GM08714 (cell line): ENCODE data around the gene C1orf174.

Experiments used
- H3K4me3 ChIP-seq: fragments of 200-500 bp; sonication (Bioruptor generic); 2 replicates; pipeline ENCODE4 v1.5.1; 2014; ENCODE audit warnings: mild to moderate bottlenecking, low read length, inconsistent platforms
- ZNF274 ChIP-seq: IDR thresholded peaks from 2 replicates; pipeline ENCODE4 v1.6.1; 2012; ENCODE audit warnings: mild to moderate bottlenecking, low read depth, low read length

Gene C1orf174

DNA sequence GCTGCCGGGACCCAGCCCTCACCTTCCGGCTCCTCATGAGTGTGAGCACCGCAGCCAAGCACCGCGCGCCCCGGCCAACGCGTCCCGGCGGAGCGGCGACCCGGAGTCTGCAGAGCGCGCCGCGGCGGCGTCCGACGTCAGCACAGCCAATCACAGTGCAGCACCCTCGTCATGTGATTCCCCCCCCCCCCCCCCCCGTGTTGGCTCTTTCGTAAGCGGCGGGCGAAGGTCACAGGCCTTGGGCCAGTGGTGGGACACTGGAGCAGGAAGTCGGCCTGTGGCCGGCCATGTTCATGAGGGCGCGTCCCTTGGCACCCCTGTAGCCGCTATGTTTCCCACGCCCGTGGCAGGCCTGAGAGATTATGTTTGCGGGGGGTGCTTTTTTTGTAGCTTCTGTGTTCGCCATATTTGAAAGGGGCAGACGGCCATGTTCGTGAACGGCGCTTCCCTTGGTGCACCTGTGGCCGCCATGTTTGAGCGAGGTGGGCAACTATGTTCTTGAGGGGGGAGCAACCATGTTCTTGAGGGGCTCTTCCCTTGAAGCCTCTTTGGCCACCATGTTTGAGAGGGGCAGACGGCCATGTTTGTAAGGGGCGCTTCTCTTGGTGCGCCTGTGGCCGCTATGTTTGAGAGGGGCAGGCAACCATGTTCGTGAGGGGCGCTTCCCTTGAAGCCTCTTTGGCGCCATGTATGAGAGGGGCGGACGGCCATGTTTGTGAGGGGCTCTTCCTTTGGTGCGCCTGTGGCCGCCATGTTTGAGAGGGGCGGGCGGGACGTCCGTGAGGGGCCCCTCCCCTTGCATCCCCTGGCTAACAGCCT is at the start of gene C1orf174:
TSS of gene C1orf174 (minus strand) at position 123 of the 819 bp plus-strand sequence. CDS start at position 37, 86 bp downstream.
- TF ChIP-seq ZNF274, result no peak

DNA sequence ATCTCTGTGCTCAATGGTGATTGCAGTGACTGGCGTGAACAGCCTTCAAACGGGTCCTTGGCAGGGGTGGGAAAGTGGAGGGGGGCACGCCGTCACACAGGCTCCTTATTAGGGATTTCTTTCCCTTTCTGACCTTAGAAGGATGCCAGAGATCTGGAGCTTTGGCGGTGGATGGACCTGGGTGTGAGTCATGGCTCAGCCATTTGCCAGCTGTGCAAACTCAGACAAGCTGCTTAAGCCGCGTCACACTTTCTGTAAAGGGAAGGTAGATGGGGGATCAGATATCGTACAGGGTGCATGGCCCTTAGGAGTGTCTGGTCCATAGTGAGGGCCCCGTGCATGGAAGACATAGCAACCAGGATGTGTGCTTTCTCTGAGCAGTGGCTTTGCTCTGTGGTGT is 48.3 kb upstream of the C1orf174 start:
- TF ChIP-seq ZNF274, result no peak
- H3K4me3 ChIP-seq, result no peak overlapping the region

More for the DNA sequence above, at the start of gene C1orf174:
- peak within 1 kb of the TSS; percentile 85 for H3K4me3 ChIP-seq

DNA sequence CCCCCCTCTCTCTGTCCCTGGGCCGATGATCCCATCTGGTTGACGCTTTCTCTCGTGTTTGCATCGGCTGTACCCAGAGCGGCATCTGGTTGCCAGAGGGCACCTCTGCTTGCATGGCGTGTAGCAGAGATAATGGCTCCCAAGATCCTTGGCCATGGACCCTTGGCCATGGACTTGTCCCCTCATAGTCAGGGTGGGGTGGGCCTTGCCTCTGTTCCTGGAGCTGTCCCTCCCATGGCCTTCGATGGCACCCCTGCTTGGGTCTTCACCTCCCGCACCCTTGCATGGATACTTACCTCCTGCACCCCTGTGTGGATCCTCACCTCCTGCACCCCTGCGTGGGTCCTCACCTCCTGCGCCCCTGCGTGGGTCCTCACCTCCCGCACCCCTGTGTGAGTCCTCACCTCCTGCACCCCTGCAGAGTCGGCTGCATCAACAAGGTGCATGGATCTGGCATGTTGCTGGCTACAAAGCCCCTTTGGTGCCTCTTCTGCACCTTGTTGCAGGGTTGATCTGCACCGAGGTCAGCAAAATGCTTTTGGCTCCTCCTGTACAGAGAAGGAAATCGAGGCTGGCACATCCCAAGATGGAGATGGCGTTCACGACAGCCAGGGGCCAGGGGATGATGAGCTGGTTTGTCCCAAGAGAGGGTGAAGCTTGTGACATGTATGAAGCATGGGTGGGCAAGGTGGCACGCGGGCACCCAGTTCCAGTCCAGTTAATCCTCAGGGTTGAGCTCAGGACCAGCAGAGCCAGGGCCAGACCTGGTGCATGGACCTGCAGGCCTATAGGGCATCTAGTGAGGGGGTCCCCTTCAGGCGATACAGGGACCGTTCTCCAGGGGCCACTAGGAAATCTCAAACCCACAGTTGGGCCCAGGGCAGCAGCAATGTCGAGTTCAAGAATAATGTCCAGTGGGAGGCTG is 46.1 kb upstream of the C1orf174 start:
- H3K4me3 ChIP-seq, result no peak overlapping the region
- no peak for TF ChIP-seq ZNF274

DNA sequence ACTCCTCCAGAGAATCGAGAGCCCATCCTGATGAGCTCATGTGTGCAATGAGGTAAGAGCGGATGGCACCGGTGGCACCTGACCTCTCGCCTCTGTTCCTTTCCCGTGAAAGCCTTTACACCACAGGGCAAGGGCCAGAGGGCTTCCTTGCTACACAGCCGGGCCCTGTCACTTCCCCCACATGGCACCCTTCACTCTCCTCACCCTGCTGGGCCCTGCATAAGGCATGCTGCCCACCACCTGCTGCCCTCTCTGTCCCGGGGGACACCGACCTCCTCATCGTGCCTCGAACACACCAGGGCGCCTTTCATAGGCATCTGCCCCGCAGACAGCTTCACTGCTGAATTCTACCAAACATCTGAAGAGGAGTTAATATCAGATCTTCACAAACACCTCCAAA is 45.1 kb upstream of the C1orf174 start:
- TF ChIP-seq ZNF274, result no peak
- H3K4me3 ChIP-seq, result no peak overlapping the region

DNA sequence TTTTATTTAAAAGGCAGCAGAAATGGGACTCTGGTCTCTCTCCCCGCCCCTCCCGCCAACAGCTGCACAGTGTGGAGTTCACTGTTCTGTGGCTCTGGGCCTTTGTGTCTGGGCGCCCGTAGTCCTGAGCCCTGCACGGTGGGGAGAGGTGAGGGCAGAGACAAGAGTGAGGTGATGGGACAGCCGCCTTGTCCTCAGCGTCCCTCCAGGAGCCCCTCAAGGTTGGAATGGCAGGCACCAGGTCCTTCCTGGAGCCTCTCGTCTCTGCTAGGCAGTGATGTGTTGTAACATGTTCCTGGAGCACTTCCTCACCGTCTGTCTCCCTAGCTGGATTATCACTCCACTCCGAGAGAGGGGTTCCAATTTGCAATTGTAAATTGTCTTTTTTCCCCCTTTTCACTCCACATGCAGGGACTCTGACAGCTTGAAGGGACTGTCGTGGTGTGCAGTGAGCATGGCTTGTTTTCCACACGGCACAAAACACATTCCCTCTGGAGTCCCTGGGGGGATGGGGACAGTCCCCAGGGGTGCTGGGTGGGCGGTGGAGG is 44.6 kb upstream of the C1orf174 start:
- no peak overlapping the region for H3K4me3 ChIP-seq
- no peak for TF ChIP-seq ZNF274

DNA sequence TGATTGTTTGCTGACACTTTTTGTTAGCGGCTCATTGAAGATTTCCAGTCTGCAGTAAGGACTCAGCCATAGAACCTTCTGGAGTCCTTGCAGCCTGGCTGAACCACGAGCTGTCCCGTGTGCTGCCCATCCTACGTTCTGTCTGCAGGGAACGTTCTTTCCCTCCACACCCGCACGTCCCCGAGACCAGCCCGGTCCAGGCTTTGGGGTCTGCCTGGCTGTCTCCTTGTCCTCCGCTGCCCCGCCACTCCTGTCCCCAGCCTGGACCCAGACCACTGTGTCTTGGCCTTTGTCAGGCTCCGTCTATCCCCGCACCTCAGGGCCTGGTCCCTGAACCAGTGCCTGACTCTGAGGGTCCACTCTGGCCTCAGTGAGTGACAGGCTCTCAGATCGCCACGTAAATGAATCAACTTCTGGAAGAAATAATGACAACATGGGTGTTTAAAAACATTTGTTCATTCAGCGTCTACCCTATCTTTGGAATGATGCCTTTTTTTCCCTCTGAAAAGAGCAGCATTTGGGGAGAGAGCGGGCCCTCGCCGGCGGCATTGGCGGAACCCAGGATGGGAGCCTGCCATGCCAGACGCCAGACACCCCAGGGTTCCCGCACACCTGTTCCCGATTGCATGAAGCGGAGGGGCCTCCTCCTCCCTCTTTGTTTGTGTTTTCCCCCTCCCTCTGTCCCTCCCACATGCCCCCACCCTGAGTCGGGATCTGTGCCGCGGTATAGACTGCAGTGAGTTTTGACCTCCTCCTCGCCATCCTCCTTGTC is 43.9 kb upstream of the C1orf174 start:
- no peak overlapping the region for H3K4me3 ChIP-seq
- no peak for TF ChIP-seq ZNF274

DNA sequence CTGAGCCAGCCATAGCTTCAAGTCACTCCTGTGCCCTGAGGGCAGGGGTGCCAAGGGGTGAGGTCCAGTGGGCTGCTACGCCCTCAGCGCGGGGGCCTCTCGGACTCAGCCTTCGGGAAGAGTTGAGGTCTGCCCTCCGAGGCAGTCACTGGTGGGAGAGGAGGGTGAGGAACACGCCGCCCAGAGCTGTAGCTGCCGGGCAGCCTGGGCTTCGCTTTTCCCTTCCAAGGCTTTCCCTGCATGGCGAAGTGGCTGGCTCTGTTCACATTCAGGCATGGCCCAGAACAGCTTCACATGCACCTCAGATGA is 43.0 kb upstream of the C1orf174 start:
- TF ChIP-seq ZNF274, result no peak
- H3K4me3 ChIP-seq, result no peak overlapping the region

DNA sequence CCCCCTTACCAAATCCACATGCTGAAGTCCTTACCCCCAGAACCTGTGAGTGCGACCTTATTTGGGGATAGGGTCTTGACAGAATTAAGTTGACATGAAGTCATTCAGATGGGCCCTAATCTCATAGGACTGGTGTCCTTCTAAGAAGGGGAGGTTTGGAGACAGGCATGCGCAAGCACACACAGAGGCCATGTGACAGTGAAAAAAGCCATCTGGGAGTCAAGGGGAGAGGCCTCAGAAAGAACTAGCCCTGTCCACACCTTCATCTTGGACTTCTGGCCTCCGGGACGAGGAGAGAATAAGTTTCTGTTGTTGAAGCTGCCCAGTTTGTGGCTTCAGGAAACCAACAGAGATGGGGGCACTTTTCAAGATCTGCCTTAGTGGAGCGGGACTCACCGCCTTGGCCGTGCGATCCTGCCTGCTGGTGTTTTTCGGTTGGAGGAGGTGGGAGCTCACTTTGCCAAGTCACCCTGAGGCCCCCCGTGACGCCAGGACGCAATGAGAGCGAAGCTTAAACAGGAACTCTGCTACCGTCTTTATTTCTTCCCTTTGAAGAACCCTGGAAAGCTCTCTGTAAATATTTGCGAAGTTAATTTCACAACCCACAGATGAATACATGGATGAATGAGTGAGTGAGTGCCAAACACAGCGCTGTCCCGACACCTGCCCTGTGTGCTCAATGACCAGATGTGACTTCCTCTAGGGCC is 42.5 kb upstream of the C1orf174 start:
- H3K4me3 ChIP-seq, result no peak overlapping the region
- no peak for TF ChIP-seq ZNF274

DNA sequence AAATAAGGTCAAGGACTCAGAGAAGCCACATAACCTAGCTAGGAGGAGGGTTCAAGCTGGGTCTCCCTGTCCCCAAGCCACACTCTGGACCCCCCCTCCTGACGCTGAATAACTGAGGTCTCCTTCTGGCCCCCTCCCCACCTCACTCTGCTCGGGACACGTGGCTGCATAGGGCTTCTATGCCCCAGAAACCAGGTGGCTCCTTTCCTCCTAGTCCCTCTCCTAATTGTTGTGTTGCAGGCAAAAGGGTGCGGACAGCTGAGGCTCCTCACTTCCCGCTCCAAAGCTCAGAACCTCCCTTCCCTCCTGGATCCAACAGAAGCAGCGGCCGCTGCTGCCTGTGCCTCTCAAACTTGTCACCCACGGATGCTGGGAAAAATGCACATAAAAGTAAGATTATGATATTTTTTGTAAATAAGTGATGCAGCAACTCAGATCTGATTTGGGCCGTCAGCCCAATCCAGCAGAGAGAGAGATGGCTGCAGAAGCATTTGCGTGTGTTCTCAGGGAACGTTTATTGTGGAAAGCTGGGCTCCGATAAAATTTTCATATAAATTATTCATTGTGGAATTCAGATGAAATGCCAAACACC is 40.8 kb upstream of the C1orf174 start:
- TF ChIP-seq ZNF274, result no peak
- H3K4me3 ChIP-seq, result no peak overlapping the region

DNA sequence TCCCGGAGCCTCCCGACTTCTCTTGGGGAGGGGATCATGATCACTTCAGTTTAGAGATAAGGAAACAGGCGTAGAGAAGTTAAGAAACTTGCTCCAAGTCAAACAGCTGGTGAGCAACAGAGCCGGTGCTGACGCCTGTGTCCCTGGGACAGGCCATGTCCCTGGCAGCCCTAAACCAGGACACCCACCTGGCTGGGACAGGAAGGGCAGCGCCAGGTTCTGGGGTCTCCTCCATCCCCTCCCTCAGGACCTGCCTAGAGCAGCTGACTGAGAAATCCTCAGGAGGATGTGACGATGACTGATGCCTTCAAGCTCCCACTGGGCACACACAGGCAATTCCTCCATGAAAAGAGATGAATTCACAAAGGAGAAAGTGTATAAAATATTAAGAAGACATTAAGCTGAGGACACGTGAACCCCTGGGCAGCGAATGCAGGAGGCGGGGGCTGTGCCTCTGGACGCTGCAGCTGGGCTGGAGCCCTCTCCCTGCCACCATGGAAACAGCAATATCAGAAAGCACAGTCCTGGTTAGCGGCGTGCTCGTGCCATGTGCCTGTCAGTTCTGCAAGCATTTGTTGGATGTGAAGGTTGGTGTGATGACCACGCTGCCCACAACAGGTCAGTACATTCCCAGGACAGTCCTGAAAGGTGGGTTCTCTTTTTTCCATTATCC is 40.1 kb upstream of the C1orf174 start:
- no peak for TF ChIP-seq ZNF274
- no peak overlapping the region for H3K4me3 ChIP-seq

DNA sequence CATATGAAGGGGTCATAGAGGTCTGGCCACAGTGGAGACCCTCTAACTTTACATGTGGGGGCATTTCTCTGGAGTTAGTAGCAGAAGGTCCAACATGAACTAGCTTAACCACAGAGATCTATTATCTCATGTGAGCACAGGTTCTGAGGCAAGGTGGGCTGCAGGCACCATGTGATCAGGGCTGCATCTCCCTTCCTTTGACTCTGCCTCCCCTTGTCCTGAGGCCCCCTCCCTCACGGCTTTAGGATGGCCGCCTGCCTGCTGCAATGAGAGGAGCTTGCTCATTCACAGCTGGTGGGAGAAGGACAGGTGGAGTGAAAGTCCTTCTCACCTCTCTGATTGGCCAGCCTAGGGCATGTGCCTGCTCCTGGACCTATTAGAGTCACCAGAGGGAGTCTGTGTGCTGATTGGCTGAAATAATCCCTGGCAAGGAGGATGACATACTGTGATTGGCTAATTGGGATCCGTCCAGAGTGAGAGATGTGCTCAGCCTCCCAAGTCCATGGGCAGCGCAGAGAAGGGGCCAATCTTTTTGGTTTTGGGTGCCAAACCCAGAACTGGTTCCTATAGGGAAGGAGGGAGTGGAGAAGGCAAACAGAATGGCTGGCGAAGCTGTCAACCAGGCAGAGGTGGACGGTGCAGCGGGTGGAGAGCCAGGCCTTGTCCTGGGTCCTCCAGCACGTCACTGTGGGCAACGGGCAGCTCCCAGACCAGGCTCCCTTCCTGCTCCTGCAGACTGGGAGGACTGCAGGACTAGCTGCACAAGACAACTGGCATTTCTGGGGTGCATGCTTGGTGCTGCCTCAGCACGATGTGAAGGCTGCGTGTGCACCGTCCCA is 39.4 kb upstream of the C1orf174 start:
- TF ChIP-seq ZNF274, result no peak
- H3K4me3 ChIP-seq, result no peak overlapping the region
